GM23248 (cell line): Measurements from ENCODE around the gene TBC1D22A. TPM values are rescaled to one million over a fixed set of nuclear protein-coding genes. Genes with fewer than 3 reads are reported as not detected.
A peak's percentile ranks its signal among the peaks of the same experiment; 100 is the strongest.

Source experiments
- DNase-seq: peaks from one replicate; pipeline ENCODE4 v3.0.0-alpha.2; 2015
- H2AFZ ChIP-seq: fragments of 200-600 bp; sonication (generic); 2 replicates; pipeline ENCODE4 v1.6.1; 2016; ENCODE audit warnings: antibody characterized with exemption
- H3F3A ChIP-seq: fragments of 200-600 bp; sonication (generic); 2 replicates; pipeline ENCODE4 v1.6.1; 2016; ENCODE audit warnings: mild to moderate bottlenecking, antibody characterized with exemption, mixed run types; ENCODE audit not compliant: insufficient read depth
- H3K27ac ChIP-seq: fragments of 200-600 bp; sonication (generic); 2 replicates; pipeline ENCODE4 v1.5.1; 2016; ENCODE audit warnings: mild to moderate bottlenecking
- H3K27me3 ChIP-seq: fragments of 200-600 bp; sonication (generic); replicated peaks from 2 replicates; pipeline ENCODE4 v1.6.1; 2016; ENCODE audit warnings: mild to moderate bottlenecking; ENCODE audit not compliant: insufficient read depth
- H3K36me3 ChIP-seq: fragments of 200-600 bp; sonication (generic); 2 replicates; pipeline ENCODE4 v1.6.1; 2016; ENCODE audit warnings: low read depth, mild to moderate bottlenecking
- H3K4me1 ChIP-seq: fragments of 200-600 bp; sonication (generic); 2 replicates; pipeline ENCODE4 v1.6.1; 2016; ENCODE audit warnings: mild to moderate bottlenecking; ENCODE audit not compliant: insufficient read depth
- H3K4me2 ChIP-seq: fragments of 200-600 bp; sonication (generic); one replicate; pipeline ENCODE4 v1.6.1; 2016; ENCODE audit warnings: mild to moderate bottlenecking; ENCODE audit not compliant: unreplicated experiment
- H3K4me3 ChIP-seq: fragments of 200-600 bp; sonication (generic); 2 replicates; pipeline ENCODE4 v1.5.1; 2016; ENCODE audit warnings: mild to moderate bottlenecking
- H3K79me2 ChIP-seq: fragments of 200-600 bp; sonication (generic); 2 replicates; pipeline ENCODE4 v1.6.1; 2016; ENCODE audit warnings: mild to moderate bottlenecking; ENCODE audit not compliant: insufficient read depth
- H3K9ac ChIP-seq: fragments of 200-600 bp; sonication (generic); 2 replicates; pipeline ENCODE4 v1.6.1; 2016; ENCODE audit warnings: mild to moderate bottlenecking
- H3K9me2 ChIP-seq: fragments of 200-600 bp; sonication (generic); 2 replicates; pipeline ENCODE4 v1.6.1; 2016; ENCODE audit warnings: mixed run types, mild to moderate bottlenecking, moderate library complexity; ENCODE audit not compliant: insufficient read depth
- H3K9me3 ChIP-seq: fragments of 200-600 bp; sonication (generic); one replicate; pipeline ENCODE4 v1.6.1; 2017; ENCODE audit warnings: low read depth
- H4K20me1 ChIP-seq: fragments of 200-600 bp; sonication (generic); 2 replicates; pipeline ENCODE4 v1.6.0; 2016; ENCODE audit not compliant: insufficient read depth
- EZH2 ChIP-seq: fragments of 200-600 bp; sonication (generic); IDR thresholded peaks from 2 replicates; pipeline ENCODE4 v1.6.1; 2018; ENCODE audit warnings: antibody characterized with exemption, mild to moderate bottlenecking; ENCODE audit not compliant: insufficient read depth, poor library complexity, severe bottlenecking
- EZH2phosphoT487 ChIP-seq: fragments of 200-600 bp; sonication (generic); IDR thresholded peaks from 2 replicates; pipeline ENCODE4 v1.6.1; 2018; ENCODE audit warnings: antibody characterized with exemption, moderate library complexity, mild to moderate bottlenecking, low read depth; ENCODE audit not compliant: insufficient read depth
- WGBS, 2 experiments: methylation state at CpG; one replicate each; pipeline ENCODE4 v1.1.6; 2015 to 2017; ENCODE audit warnings: low lambda C conversion rate in 2 of 2, low coverage in 1 of 2; ENCODE audit errors: missing lambda C conversion rate in 2 of 2; 5-methylcytosine and 5-hydroxymethylcytosine counted together
- in situ Hi-C: fragments of 300-500 bp; cut with MboI; formaldehyde crosslinking; loops from 2 replicates; pipeline ENCODE4 v1.15.0; 2020
- polyA plus RNA-seq: library from polyadenylated mRNA; unstranded; fragments of >200 nt; fragmentation: Nextera tagmentation; extraction: Ambion mirVana; gene quantifications from 2 replicates; pipeline ENCODE4 v1.2.1, GENCODE V29; 2016
- total RNA-seq: library from RNA; depleted of rRNA; stranded (reverse); fragments of >200 nt; shearing (Covaris generic); gene quantifications from 2 replicates; pipeline ENCODE4 v1.2.3, GENCODE V29; 2014

TBC1D22A gene
- total and polyA plus RNA-seq, 2 experiments from 2014 or later = 12.3 to 16.9 TPM

DNA sequence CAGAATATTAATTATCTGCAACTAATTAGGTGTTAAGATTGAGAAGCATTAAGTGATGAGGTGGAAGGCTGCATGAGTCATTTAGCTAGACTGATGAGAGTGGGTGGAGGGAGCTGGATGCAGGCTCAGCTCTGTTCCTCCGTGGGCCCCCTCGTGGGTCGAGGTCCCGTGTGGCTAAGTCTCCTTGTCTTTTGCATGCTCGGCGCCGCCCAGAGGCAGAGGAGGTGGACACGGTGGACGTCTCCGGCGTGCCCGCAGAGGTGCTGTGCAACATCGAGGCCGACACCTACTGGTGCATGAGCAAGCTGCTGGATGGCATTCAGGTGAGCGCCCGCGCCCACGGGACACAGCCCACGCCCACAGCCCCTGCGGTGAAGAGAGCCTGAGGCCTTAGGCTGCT lies 211.6 kb downstream of the TBC1D22A start:
- Histone ChIP-seq H3K9me2 (no peaks in the 10 kb centered on the region), H3K9ac (no peak overlapping the region), H3K4me2 (no peak overlapping the region), H4K20me1 (no peaks in the 10 kb centered on the region), H3K36me3 (no peaks in the 10 kb centered on the region; the same call in 1 of the 2 replicates), H3K27ac (no peak overlapping the region), H3F3A (no peaks in the 10 kb centered on the region), H3K4me3 (no peak overlapping the region), H3K79me2 (no peaks in the 10 kb centered on the region), H3K4me1 (0 out of 2 replicates have a peak, but pooled peaks cover 6% of the 10 kb centered on the region), H3K27me3 (no peaks in the 10 kb centered on the region), H2AFZ (no peak overlapping the region), H3K9me3 (no peaks in the 10 kb centered on the region)
- WGBS, 2 experiments = 78 to 81% methylated on average over 19 to 20 of the region's 20 CpGs
- DNase-seq = peak; percentile 21
- in situ Hi-C loops = no loop called here
- TF ChIP-seq EZH2phosphoT487 (no peak), EZH2 (no peak)

DNA sequence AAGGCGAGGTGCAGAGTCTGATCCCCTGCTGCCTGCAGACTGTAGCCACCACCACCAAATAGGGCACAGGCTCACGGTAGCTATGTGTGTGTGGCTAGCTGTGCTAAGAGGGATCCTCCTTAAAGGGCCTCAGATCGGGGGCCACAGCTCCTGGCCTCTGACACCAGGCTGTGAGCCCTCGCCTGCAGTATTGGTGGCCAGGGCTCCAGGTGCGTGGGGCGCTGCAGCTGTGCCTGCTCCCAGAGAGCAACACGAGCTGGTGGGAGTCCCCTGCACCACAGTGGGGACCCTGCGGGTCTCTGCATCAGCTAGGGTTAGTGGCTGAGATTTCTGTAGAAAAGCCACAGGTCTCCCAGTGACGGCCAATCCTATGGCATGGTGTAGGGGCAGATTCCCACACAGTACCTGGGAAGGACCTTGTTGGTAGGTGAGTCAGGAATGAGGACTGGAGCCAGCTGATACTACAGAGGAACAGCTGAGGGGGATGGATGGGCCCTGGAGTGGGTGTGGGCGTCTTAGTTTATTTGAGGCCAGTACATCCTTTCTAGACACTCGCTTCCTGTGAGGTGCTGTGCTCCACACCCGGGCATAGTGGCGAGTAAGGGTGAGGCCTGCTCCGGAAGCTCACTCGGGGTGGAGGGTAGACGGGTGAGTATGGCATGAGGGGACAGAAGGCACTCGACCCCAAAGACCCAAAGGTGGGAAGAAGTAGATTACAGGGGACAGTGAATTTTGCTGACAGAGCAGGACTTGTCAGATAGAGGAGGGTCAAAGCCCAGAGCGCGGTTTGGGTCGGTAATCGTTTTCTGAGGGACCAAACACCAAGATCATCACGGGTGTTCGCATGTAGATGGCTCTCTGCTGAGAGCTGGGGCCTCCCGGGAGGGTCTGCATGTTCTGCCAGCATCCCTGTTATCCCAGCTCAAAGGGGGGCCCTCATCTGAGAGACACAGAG lies 212.5 kb downstream of the TBC1D22A start:
- Histone ChIP-seq H3K79me2 (no peaks in the 10 kb centered on the region), H4K20me1 (no peaks in the 10 kb centered on the region), H3K27ac (no peak overlapping the region), H3K36me3 (no peaks in the 10 kb centered on the region; the same call in 1 of the 2 replicates), H3F3A (no peaks in the 10 kb centered on the region), H2AFZ (no peak overlapping the region), H3K27me3 (no peaks in the 10 kb centered on the region), H3K4me1 (0 out of 2 replicates have a peak, but pooled peaks cover 6% of the 10 kb centered on the region), H3K9me2 (no peaks in the 10 kb centered on the region), H3K9ac (no peak overlapping the region), H3K9me3 (no peaks in the 10 kb centered on the region), H3K4me3 (no peak overlapping the region), H3K4me2 (no peak overlapping the region)
- no peak for DNase-seq
- in situ Hi-C loops = no loop called here
- TF ChIP-seq EZH2phosphoT487 (no peak), EZH2 (no peak)
- WGBS, 2 experiments = 98% methylated on average over 24 of the region's 24 CpGs

DNA sequence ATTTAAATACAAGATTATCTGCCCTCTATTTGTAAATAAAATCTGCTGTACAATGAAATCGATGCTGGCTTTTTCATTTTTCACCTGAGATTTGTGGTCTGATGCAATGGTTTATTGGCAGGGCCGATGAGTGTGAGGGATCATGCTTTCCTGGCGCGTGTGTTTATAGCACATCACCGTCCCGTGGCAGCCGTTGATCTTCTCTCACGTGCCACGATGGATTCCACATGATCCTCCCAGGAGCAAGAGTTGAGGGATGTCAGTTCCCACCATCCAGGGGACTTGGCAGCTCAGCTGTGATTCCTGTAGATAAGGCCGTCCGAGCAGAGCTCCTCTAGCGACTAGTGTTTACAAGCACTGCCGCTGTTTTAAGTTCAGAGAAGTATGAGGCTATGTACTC lies 213.7 kb downstream of the TBC1D22A start:
- in situ Hi-C loops = no loop called here
- Histone ChIP-seq H3K27ac (no peak overlapping the region), H3K79me2 (no peaks in the 10 kb centered on the region), H3K27me3 (no peaks in the 10 kb centered on the region), H3K4me1 (0 out of 2 replicates have a peak, but pooled peaks cover 6% of the 10 kb centered on the region), H3K36me3 (no peaks in the 10 kb centered on the region; the same call in 1 of the 2 replicates), H3K4me3 (no peak overlapping the region), H3K9me2 (no peaks in the 10 kb centered on the region), H2AFZ (no peak overlapping the region), H4K20me1 (no peaks in the 10 kb centered on the region), H3K9me3 (no peaks in the 10 kb centered on the region), H3F3A (no peaks in the 10 kb centered on the region), H3K4me2 (no peak overlapping the region), H3K9ac (no peak overlapping the region)
- DNase-seq = no peak
- 96 to 98% methylated on average over 13 of the region's 13 CpGs for WGBS, 2 experiments
- TF ChIP-seq EZH2phosphoT487 = no peak
- no peak for TF ChIP-seq EZH2

DNA sequence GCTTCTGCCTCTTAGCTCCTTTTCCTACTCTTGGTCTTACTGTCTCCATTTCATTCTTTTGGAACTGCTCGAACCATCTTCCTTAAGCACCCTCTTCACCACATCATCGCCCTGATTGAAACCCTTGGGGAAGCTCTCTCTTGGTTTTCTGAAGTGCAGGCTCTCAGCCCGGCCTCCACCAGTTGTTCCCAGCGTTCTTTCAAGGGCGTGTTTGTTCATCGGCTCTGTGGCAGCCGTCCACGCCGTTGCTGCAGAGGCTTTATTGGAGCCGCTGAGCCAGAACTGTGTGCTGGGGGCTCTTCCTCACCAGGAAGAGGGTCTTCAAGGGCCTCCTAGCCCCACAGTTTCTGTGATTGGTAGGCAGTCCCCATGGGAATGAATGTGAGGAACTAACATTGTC lies 214.1 kb downstream of the TBC1D22A start:
- in situ Hi-C loops = no loop called here
- H3K4me2 ChIP-seq = no peak overlapping the region
- H3K9me3 ChIP-seq = no peaks in the 10 kb centered on the region
- H3F3A ChIP-seq = no peaks in the 10 kb centered on the region
- 0 out of 2 replicates have a peak, but pooled peaks cover 6% of the 10 kb centered on the region for H3K4me1 ChIP-seq
- no peaks in the 10 kb centered on the region for H3K9me2 ChIP-seq
- DNase-seq = no peak
- H3K79me2 ChIP-seq = no peaks in the 10 kb centered on the region
- no peak for TF ChIP-seq EZH2phosphoT487
- TF ChIP-seq EZH2 = no peak
- H2AFZ ChIP-seq = no peak overlapping the region
- no peaks in the 10 kb centered on the region for H3K27me3 ChIP-seq
- H3K4me3 ChIP-seq = no peak overlapping the region
- H3K9ac ChIP-seq = no peak overlapping the region
- no peaks in the 10 kb centered on the region; the same call in 1 of the 2 replicates for H3K36me3 ChIP-seq
- H3K27ac ChIP-seq = no peak overlapping the region
- 97% methylated on average over 10 of the region's 10 CpGs for WGBS, 2 experiments
- H4K20me1 ChIP-seq = no peaks in the 10 kb centered on the region
